SH-SY5Y (cell line): ENCODE measurements around the gene VWA1.

Experiments used
- GATA2 ChIP-seq: IDR thresholded peaks from 2 replicates; pipeline ENCODE4 v1.6.1; 2011; ENCODE audit warnings: mild to moderate bottlenecking, low read depth, low read length
- GATA3 ChIP-seq: IDR thresholded peaks from 2 replicates; pipeline ENCODE4 v1.6.1; 2011; ENCODE audit warnings: low read depth, mild to moderate bottlenecking, low read length, moderate library complexity

Gene VWA1

GRCh38 chr1:1438531-1439381 is 3.3 kb downstream of the VWA1 start:
- TF ChIP-seq GATA3 (no peak), GATA2 (no peak)

- no peak for TF ChIP-seq GATA3
- no peak for TF ChIP-seq GATA2
Observed at GRCh38 chr1:1439546-1440261, 4.2 kb downstream of the VWA1 start.

GRCh38 chr1:1440262-1441001 is 4.9 kb downstream of the VWA1 start:
- TF ChIP-seq GATA3 (no peak), GATA2 (no peak)

GRCh38 chr1:1441002-1441888 is 5.8 kb downstream of the VWA1 start:
- TF ChIP-seq GATA2, result no peak
- TF ChIP-seq GATA3, result no peak

- TF ChIP-seq GATA3 (no peak), GATA2 (no peak)
Observed at GRCh38 chr1:1442069-1442770, 6.7 kb downstream of the VWA1 start.

- TF ChIP-seq GATA2 (no peak), GATA3 (no peak)
Observed at GRCh38 chr1:1449099-1449739, 13.7 kb downstream of the VWA1 start, which contains the start of gene ATAD3C. TSS of gene ATAD3C (plus strand) at chr1:1449689. CDS start at chr1:1450684, 995 bp downstream.

GRCh38 chr1:1451696-1452364 is 16.3 kb downstream of the VWA1 start:
- TF ChIP-seq GATA3, result no peak
- no peak for TF ChIP-seq GATA2

- TF ChIP-seq GATA3 (no peak), GATA2 (no peak)
Observed at GRCh38 chr1:1452882-1453281, 17.4 kb downstream of the VWA1 start.

- no peak for TF ChIP-seq GATA2
- no peak for TF ChIP-seq GATA3
Observed at GRCh38 chr1:1455366-1455884, 19.9 kb downstream of the VWA1 start.

- TF ChIP-seq GATA2 (no peak), GATA3 (no peak)
Observed at GRCh38 chr1:1460540-1461130, 25.1 kb downstream of the VWA1 start.

GRCh38 chr1:1461721-1462317 is 26.3 kb downstream of the VWA1 start:
- TF ChIP-seq GATA2 (no peak), GATA3 (no peak)
